Endodermal cell (in vitro differentiated cells): ENCODE data around the gene PMS1. TPM values are rescaled to one million over a fixed set of nuclear protein-coding genes. Genes with fewer than 3 reads are reported as not detected.

ENCODE experiments used
- DNase-seq: peaks from one replicate; pipeline ENCODE4 v3.0.0-alpha.2; 2017
- H3K27ac ChIP-seq: 2 replicates; pipeline ENCODE4 v1.5.1; 2013; ENCODE audit warnings: mild to moderate bottlenecking, low read depth, low read length, moderate library complexity
- H3K27me3 ChIP-seq: 2 replicates; pipeline ENCODE4 v1.6.1; 2013; ENCODE audit warnings: mild to moderate bottlenecking, low read length, moderate library complexity; ENCODE audit not compliant: insufficient read depth, control insufficient read depth, poor library complexity, severe bottlenecking
- H3K36me3 ChIP-seq: 2 replicates; pipeline ENCODE4 v1.7.0; 2013; ENCODE audit warnings: mild to moderate bottlenecking, low read length, moderate library complexity; ENCODE audit not compliant: control insufficient read depth, insufficient read depth
- H3K4me1 ChIP-seq: one replicate; pipeline ENCODE4 v1.7.0; 2013; ENCODE audit warnings: low read length; ENCODE audit not compliant: control insufficient read depth, insufficient read depth
- H3K4me3 ChIP-seq: 2 replicates; pipeline ENCODE4 v1.5.1; 2013; ENCODE audit warnings: mild to moderate bottlenecking, low read length, moderate library complexity
- H3K9ac ChIP-seq: 2 replicates; pipeline ENCODE4 v1.6.1; 2013; ENCODE audit warnings: mild to moderate bottlenecking, low read length, moderate library complexity; ENCODE audit not compliant: poor library complexity, severe bottlenecking; ENCODE audit errors: extremely low read depth
- H3K9me3 ChIP-seq: 2 replicates; pipeline ENCODE4 v1.6.1; 2013; ENCODE audit warnings: mild to moderate bottlenecking, low read length, moderate library complexity; ENCODE audit not compliant: control insufficient read depth
- H3K27ac Mint-ChIP-seq: 2 replicates; pipeline ENCODE4 v1.8.0; 2020; ENCODE audit warnings: mixed read lengths
- H3K27me3 Mint-ChIP-seq: 2 replicates; pipeline ENCODE4 v1.8.0; 2021; ENCODE audit warnings: mild to moderate bottlenecking, mixed read lengths; ENCODE audit not compliant: insufficient read depth
- H3K36me3 Mint-ChIP-seq: 2 replicates; pipeline ENCODE4 v1.8.0; 2020; ENCODE audit warnings: low read depth, mixed read lengths
- H3K4me1 Mint-ChIP-seq: 2 replicates; pipeline ENCODE4 v1.8.0; 2020; ENCODE audit warnings: mixed read lengths
- H3K4me3 Mint-ChIP-seq: 2 replicates; pipeline ENCODE4 v1.8.0; 2020; ENCODE audit warnings: mild to moderate bottlenecking, moderate library complexity, mixed read lengths
- H3K9me3 Mint-ChIP-seq: 2 replicates; pipeline ENCODE4 v1.8.0; 2020; ENCODE audit warnings: mild to moderate bottlenecking, mixed read lengths
- WGBS, 2 experiments: methylation state at CpG; one replicate each; pipeline versions ENCODE4 v1.1.5 to v1.1.7; 2013; ENCODE audit warnings: missing lambda C conversion rate in 2 of 2, mixed read lengths in 1 of 2; ENCODE audit not compliant: insufficient coverage in 1 of 2, insufficient read length in 1 of 2; 5-methylcytosine and 5-hydroxymethylcytosine counted together
- total RNA-seq, 2 donors: library from RNA; stranded (reverse); fragmentation: NEBNext Ultra II Directional in 1 of 2; extraction: Animal tissue kit (Norgen Biotek cat#: 25700) in 1 of 2; gene quantifications; 2 replicates in 1 of 2; 3 replicates in 1 of 2; pipeline ENCODE4 v1.2.1, GENCODE V29; 2021
- TF ChIP-seq, protein P1 (sequence below): fragments of 200-600 bp; sonication (generic); conservative IDR thresholded peaks from 2 replicates; pipeline ENCODE4 v1.5.0; 2021; ENCODE audit warnings: antibody characterized with exemption, mild to moderate bottlenecking

PMS1 gene
- total RNA-seq, 2 donors from 2014 or later, result 51.9 to 61.5 TPM

DNA sequence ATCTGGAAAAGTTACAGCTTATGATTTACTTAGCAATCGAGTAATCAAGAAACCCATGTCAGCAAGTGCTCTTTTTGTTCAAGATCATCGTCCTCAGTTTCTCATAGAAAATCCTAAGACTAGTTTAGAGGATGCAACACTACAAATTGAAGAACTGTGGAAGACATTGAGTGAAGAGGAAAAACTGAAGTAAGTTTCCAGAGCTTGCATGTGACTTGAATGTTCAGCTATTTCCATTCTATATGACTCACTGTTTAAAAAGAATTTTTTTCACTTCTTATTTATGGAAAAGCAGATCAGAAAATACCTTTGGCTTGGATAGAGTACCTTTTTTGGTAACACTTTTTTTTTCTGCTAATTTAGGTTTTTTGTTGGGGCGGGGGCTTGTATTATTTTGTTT lies 70.7 kb downstream of the PMS1 start:
- Mint-ChIP-seq H3K4me3 (no peak overlapping the region), H3K4me1 (peaks cover 21% of the 10 kb centered on the region), H3K36me3 (peaks cover 18% of the 10 kb centered on the region), H3K27me3 (no peaks in the 10 kb centered on the region), H3K27ac (no peak overlapping the region), H3K9me3 (no peaks in the 10 kb centered on the region)
- H3K27me3 ChIP-seq, result no peaks in the 10 kb centered on the region
- H3K4me3 ChIP-seq, result no peak overlapping the region
- H3K9ac ChIP-seq, result no peak overlapping the region
- 96 to 100% methylated on average over 2 of the region's 3 CpGs for WGBS, 2 experiments
- H3K4me1 ChIP-seq, result peaks cover 2% of the 10 kb centered on the region
- TF ChIP-seq, protein P1, sequence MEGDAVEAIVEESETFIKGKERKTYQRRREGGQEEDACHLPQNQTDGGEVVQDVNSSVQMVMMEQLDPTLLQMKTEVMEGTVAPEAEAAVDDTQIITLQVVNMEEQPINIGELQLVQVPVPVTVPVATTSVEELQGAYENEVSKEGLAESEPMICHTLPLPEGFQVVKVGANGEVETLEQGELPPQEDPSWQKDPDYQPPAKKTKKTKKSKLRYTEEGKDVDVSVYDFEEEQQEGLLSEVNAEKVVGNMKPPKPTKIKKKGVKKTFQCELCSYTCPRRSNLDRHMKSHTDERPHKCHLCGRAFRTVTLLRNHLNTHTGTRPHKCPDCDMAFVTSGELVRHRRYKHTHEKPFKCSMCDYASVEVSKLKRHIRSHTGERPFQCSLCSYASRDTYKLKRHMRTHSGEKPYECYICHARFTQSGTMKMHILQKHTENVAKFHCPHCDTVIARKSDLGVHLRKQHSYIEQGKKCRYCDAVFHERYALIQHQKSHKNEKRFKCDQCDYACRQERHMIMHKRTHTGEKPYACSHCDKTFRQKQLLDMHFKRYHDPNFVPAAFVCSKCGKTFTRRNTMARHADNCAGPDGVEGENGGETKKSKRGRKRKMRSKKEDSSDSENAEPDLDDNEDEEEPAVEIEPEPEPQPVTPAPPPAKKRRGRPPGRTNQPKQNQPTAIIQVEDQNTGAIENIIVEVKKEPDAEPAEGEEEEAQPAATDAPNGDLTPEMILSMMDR, result no peak
- no peaks in the 10 kb centered on the region for H3K9me3 ChIP-seq
- H3K36me3 ChIP-seq, result peaks cover 46% of the 10 kb centered on the region
- no peak for DNase-seq
- no peak overlapping the region for H3K27ac ChIP-seq

DNA sequence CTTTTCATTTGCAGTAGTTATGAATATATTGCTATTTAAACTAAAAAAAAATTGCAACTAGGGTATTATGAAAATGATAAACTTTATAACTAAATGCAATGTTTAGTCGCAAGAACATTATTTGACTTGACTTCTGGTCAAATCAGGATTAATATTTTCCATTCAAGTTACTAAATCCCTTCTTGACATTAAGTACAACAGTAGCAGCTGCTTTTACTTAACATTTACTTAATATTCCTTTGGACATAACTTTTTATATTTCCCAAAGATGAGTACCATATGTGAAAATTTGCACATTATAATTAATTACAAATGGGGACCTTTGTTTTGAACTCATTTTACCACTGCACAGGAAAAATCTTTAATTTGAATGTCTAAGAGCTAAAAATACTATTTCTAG lies 74.0 kb downstream of the PMS1 start:
- Histone ChIP-seq H3K36me3 (peaks cover 40% of the 10 kb centered on the region), H3K9me3 (peaks cover 5% of the 10 kb centered on the region), H3K9ac (no peak overlapping the region), H3K4me3 (no peak overlapping the region), H3K27me3 (no peaks in the 10 kb centered on the region), H3K27ac (no peak overlapping the region), H3K4me1 (no peaks in the 10 kb centered on the region)
- no peaks in the 10 kb centered on the region for H3K27me3 Mint-ChIP-seq
- DNase-seq, result no peak
- WGBS, 2 experiments, result 89% methylated on average over 1 of the region's 1 CpG; no CpG with 5 or more reads in 1 of the 2 experiments
- H3K4me1 Mint-ChIP-seq, result peaks cover 4% of the 10 kb centered on the region
- TF ChIP-seq, protein P1, result no peak
- peaks cover 28% of the 10 kb centered on the region for H3K36me3 Mint-ChIP-seq
- no peaks in the 10 kb centered on the region for H3K9me3 Mint-ChIP-seq
- no peak overlapping the region for H3K27ac Mint-ChIP-seq
- H3K4me3 Mint-ChIP-seq, result no peak overlapping the region

DNA sequence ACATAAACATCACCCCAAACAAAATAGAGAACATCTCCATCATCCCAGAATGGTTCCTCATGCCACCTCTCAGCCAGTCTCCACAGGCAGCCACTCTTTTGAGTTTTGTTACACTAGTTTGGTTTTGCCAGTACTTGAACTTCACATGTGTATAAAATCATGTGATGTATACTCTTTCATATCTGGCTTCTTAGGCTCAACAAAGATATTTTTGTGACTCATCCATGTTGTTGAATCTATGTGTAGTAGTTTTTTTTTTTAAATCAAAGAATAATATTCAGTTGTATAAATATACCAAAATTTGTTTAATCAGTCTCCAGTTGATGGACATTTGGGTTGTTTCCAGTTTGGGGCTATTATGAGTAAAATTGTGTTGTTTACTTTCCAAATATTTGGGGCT lies 75.9 kb downstream of the PMS1 start:
- no peak overlapping the region for H3K27ac ChIP-seq

More for the DNA sequence above, 75.9 kb downstream of the PMS1 start:
- no peak overlapping the region for H3K4me3 Mint-ChIP-seq
- TF ChIP-seq, protein P1, result no peak
- H3K9me3 Mint-ChIP-seq, result no peaks in the 10 kb centered on the region
- H3K36me3 Mint-ChIP-seq, result peaks cover 23% of the 10 kb centered on the region
- no peak overlapping the region for H3K9ac ChIP-seq
- no peak for DNase-seq
- peaks cover 5% of the 10 kb centered on the region for H3K9me3 ChIP-seq
- H3K27me3 ChIP-seq, result no peaks in the 10 kb centered on the region
- peaks cover 34% of the 10 kb centered on the region for H3K36me3 ChIP-seq
- H3K27ac Mint-ChIP-seq, result no peak overlapping the region
- peaks cover 4% of the 10 kb centered on the region for H3K4me1 Mint-ChIP-seq
- H3K27me3 Mint-ChIP-seq, result no peaks in the 10 kb centered on the region
- H3K4me1 ChIP-seq, result no peaks in the 10 kb centered on the region
- H3K4me3 ChIP-seq, result no peak overlapping the region
